ENCODE measurements around the gene EBF3.

EBF3 gene

DNA sequence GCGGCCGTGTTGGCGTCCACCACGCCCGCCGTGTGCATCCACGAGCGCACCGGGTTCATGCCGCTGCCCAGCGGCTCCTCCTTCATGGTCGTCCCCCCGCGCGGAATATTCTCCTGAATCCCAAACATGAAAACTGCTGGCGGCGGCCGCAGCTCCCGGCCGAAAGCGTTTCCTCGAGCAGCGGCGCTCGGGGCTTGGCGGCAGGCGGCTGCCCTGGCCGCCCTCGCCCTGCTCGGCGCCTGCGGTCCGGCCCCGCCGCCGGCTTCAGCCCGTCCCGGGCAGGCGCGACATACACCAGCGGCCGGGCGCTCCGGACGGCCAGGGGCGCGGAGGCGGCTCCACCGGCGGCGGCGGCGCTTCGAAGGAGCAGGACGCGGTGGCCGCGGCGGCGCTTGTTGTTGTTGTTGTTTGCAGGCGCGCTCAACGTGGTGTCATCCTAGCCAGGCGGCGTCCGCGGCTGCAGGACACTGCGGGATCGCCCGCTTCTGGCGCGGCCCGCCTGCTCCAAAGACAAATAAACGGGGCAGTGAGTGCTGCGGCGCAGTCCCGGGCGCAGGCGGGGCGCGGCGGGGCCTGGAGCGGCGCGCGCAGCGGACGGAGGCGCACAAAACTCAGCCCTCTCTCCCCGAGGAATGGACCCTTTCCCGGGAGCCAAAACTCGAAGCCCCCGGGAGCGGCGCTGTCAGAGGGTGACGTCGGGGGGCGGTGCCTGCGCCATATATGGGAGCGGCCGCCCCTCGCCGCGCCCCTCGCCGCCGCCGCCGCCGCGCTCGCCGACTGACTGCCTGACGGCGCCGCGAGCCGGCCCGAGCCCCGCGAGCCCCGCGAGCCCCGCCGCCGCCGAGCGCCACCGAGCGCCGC is at the start of gene EBF3:
Gene EBF3 (minus strand): TSS at position 634 of the 861 bp plus-strand sequence. CDS start 506 bp downstream, at position 128.
- H3K27me3 ChIP-seq (ENCODE audit: control insufficient read depth, insufficient read depth, low read length) = peaks cover 98% of the 10 kb centered on the region
- no peak within 1 kb of the TSS for H3K9ac ChIP-seq (ENCODE audit: low read depth, low read length)
- H3K36me3 ChIP-seq (ENCODE audit: control insufficient read depth, insufficient read depth, low read length) = no peaks in the 10 kb centered on the region
- peaks cover 47% of the 10 kb centered on the region for H3K4me1 ChIP-seq (ENCODE audit: control insufficient read depth, insufficient read depth, low read length)
- H3K27ac ChIP-seq (ENCODE audit: low read depth, low read length) = no peak within 1 kb of the TSS
- H3K4me3 ChIP-seq (ENCODE audit: low read depth, low read length) = peak within 1 kb of the TSS; percentile 61
- H3K9me3 ChIP-seq (ENCODE audit: control insufficient read depth, insufficient read depth, low read length) = no peaks in the 10 kb centered on the region

GRCh38 chr10:130013335-130014262 is 49.5 kb upstream of the EBF3 start:
- Histone ChIP-seq H3K27ac (ENCODE audit: low read depth, low read length) (no peak overlapping the region), H3K4me1 (ENCODE audit: control insufficient read depth, insufficient read depth, low read length) (no peaks in the 10 kb centered on the region), H3K27me3 (ENCODE audit: control insufficient read depth, insufficient read depth, low read length) (no peaks in the 10 kb centered on the region), H3K4me3 (ENCODE audit: low read depth, low read length) (no peak overlapping the region), H3K9me3 (ENCODE audit: control insufficient read depth, insufficient read depth, low read length) (no peaks in the 10 kb centered on the region), H3K9ac (ENCODE audit: low read depth, low read length) (no peak overlapping the region), H3K36me3 (ENCODE audit: control insufficient read depth, insufficient read depth, low read length) (no peaks in the 10 kb centered on the region)

GRCh38 chr10:130012129-130012528 is 48.1 kb upstream of the EBF3 start:
- no peaks in the 10 kb centered on the region for H3K36me3 ChIP-seq (ENCODE audit: control insufficient read depth, insufficient read depth, low read length)

GRCh38 chr10:130010653-130011052 is 46.6 kb upstream of the EBF3 start:
- Histone ChIP-seq H3K27ac (ENCODE audit: low read depth, low read length) (no peak overlapping the region), H3K4me3 (ENCODE audit: low read depth, low read length) (no peak overlapping the region), H3K9ac (ENCODE audit: low read depth, low read length) (no peak overlapping the region), H3K36me3 (ENCODE audit: control insufficient read depth, insufficient read depth, low read length) (no peaks in the 10 kb centered on the region), H3K9me3 (ENCODE audit: control insufficient read depth, insufficient read depth, low read length) (no peaks in the 10 kb centered on the region), H3K27me3 (ENCODE audit: control insufficient read depth, insufficient read depth, low read length) (no peaks in the 10 kb centered on the region), H3K4me1 (ENCODE audit: control insufficient read depth, insufficient read depth, low read length) (no peaks in the 10 kb centered on the region)

More at GRCh38 chr10:130012129-130012528, 48.1 kb upstream of the EBF3 start:
- Histone ChIP-seq H3K9me3 (ENCODE audit: control insufficient read depth, insufficient read depth, low read length) (no peaks in the 10 kb centered on the region), H3K27me3 (ENCODE audit: control insufficient read depth, insufficient read depth, low read length) (no peaks in the 10 kb centered on the region), H3K4me3 (ENCODE audit: low read depth, low read length) (no peak overlapping the region), H3K9ac (ENCODE audit: low read depth, low read length) (no peak overlapping the region), H3K27ac (ENCODE audit: low read depth, low read length) (no peak overlapping the region), H3K4me1 (ENCODE audit: control insufficient read depth, insufficient read depth, low read length) (no peaks in the 10 kb centered on the region)

DNA sequence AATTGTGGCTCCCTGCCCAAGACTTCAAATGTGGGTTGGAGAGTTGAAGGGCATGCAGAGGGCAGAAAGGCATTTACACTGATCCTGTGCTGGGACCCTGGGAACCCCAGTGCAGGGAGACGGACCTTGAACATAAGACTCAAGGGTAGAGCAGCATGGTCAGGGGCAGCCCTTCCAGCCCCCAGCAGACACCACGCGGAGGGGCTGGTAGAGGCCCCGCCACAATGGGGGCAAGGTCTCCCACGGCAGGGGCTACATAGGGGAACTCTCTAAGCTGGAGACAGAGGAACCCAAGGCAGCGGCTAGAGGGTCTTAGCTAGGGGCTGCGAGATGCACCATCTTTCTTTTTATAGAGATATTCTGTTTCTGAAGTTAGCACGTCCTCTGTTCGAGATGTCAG is 45.2 kb upstream of the EBF3 start:
- Histone ChIP-seq H3K27ac (ENCODE audit: low read depth, low read length) (no peak overlapping the region), H3K36me3 (ENCODE audit: control insufficient read depth, insufficient read depth, low read length) (no peaks in the 10 kb centered on the region), H3K4me1 (ENCODE audit: control insufficient read depth, insufficient read depth, low read length) (no peaks in the 10 kb centered on the region), H3K9ac (ENCODE audit: low read depth, low read length) (no peak overlapping the region), H3K4me3 (ENCODE audit: low read depth, low read length) (no peak overlapping the region), H3K27me3 (ENCODE audit: control insufficient read depth, insufficient read depth, low read length) (no peaks in the 10 kb centered on the region), H3K9me3 (ENCODE audit: control insufficient read depth, insufficient read depth, low read length) (no peaks in the 10 kb centered on the region)

DNA sequence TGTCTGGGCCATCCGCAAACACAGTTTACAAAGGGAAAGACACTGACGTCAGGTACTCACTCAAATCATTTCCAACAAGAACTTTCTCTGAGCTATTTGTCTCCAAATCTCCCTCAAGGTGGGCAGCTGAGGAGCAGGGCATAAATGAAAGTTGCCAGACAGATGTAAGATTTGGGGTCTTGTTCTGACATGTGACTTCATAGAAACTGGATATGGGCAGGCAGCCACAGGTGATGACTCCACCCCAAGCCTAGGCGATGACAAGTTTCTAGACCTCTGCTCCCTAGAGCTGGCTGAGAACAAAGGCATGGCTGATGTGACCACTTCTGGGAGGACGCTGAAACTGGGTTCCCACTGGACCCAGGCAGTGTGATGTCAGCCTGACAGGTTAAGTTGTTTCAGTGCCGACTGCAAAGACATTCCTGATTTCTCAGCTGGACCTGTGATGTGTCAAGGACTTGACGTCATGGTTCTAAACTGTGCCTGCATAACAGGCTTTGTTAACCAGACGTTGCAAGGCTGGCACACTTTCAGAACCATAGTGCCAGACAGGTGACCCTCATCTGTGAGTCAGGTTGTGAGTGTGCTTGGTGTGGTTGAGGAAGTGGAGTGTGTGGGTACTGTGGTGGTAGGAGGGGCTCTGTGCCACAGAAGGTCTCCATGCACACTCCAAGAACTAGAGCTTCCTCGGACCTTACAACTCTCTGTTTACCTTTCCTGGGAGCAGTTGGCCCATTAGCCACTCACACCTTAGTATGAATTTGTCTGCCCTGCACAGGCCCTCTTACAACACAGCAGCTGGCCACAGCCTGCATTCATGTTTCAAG is 39.9 kb upstream of the EBF3 start:
- Histone ChIP-seq H3K36me3 (ENCODE audit: control insufficient read depth, insufficient read depth, low read length) (no peaks in the 10 kb centered on the region), H3K27ac (ENCODE audit: low read depth, low read length) (no peak overlapping the region), H3K27me3 (ENCODE audit: control insufficient read depth, insufficient read depth, low read length) (no peaks in the 10 kb centered on the region), H3K9ac (ENCODE audit: low read depth, low read length) (no peak overlapping the region), H3K4me1 (ENCODE audit: control insufficient read depth, insufficient read depth, low read length) (no peaks in the 10 kb centered on the region), H3K4me3 (ENCODE audit: low read depth, low read length) (no peak overlapping the region), H3K9me3 (ENCODE audit: control insufficient read depth, insufficient read depth, low read length) (no peaks in the 10 kb centered on the region)

DNA sequence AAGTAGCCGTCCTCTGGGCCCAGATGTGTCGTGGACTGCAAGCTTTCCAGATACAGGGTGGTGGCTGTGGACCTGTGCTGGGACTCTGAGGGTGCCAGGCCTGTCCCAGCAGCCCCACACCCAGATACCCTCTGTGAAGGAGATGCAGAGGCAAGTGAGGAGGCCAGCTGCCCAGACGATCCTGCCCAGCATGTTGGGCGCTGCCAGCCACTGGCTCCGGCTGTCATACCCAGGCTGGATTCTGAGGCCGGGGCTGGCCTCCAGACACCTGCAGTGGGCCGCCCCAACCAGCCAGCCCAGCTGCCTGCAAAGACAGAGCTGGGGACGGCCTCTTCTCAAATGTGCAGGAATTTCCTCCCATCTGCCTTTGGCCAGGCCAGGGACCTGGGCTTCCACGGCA is 39.1 kb upstream of the EBF3 start:
- H3K27me3 ChIP-seq (ENCODE audit: control insufficient read depth, insufficient read depth, low read length) = no peaks in the 10 kb centered on the region
- no peaks in the 10 kb centered on the region for H3K4me1 ChIP-seq (ENCODE audit: control insufficient read depth, insufficient read depth, low read length)
- H3K9me3 ChIP-seq (ENCODE audit: control insufficient read depth, insufficient read depth, low read length) = no peaks in the 10 kb centered on the region
- no peak overlapping the region for H3K27ac ChIP-seq (ENCODE audit: low read depth, low read length)
- no peak overlapping the region for H3K9ac ChIP-seq (ENCODE audit: low read depth, low read length)
- H3K36me3 ChIP-seq (ENCODE audit: control insufficient read depth, insufficient read depth, low read length) = no peaks in the 10 kb centered on the region
- no peak overlapping the region for H3K4me3 ChIP-seq (ENCODE audit: low read depth, low read length)

DNA sequence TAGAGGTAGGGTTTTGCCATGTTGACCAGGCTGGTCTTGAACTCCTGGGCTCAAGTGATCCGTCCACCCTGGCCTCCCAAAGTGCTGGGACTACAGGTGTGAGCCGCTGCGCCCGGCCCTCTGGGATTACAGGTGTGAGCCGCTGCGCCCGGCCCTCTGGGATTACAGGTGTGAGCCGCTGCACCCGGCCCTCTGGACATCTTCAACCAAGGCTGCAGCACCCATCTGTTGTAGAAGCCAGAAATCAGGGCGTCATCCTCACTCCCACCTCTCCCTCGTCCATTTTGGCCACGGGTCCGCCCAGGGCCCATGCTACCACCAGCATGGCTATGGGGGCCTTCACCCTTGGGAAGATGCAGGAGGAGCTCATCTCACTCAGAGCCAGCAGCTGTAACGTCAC is 38.5 kb upstream of the EBF3 start:
- Histone ChIP-seq H3K4me1 (ENCODE audit: control insufficient read depth, insufficient read depth, low read length) (no peaks in the 10 kb centered on the region), H3K27ac (ENCODE audit: low read depth, low read length) (no peak overlapping the region), H3K4me3 (ENCODE audit: low read depth, low read length) (no peak overlapping the region), H3K9ac (ENCODE audit: low read depth, low read length) (no peak overlapping the region), H3K9me3 (ENCODE audit: control insufficient read depth, insufficient read depth, low read length) (no peaks in the 10 kb centered on the region), H3K27me3 (ENCODE audit: control insufficient read depth, insufficient read depth, low read length) (no peaks in the 10 kb centered on the region), H3K36me3 (ENCODE audit: control insufficient read depth, insufficient read depth, low read length) (no peaks in the 10 kb centered on the region)

GRCh38 chr10:130000918-130001317 is 36.8 kb upstream of the EBF3 start:
- H3K4me3 ChIP-seq (ENCODE audit: low read depth, low read length) = no peak overlapping the region
- no peaks in the 10 kb centered on the region for H3K27me3 ChIP-seq (ENCODE audit: control insufficient read depth, insufficient read depth, low read length)
- H3K9me3 ChIP-seq (ENCODE audit: control insufficient read depth, insufficient read depth, low read length) = no peaks in the 10 kb centered on the region
- no peak overlapping the region for H3K9ac ChIP-seq (ENCODE audit: low read depth, low read length)
- no peaks in the 10 kb centered on the region for H3K36me3 ChIP-seq (ENCODE audit: control insufficient read depth, insufficient read depth, low read length)
- H3K27ac ChIP-seq (ENCODE audit: low read depth, low read length) = no peak overlapping the region
- no peaks in the 10 kb centered on the region for H3K4me1 ChIP-seq (ENCODE audit: control insufficient read depth, insufficient read depth, low read length)

GRCh38 chr10:129999140-129999539 is 35.1 kb upstream of the EBF3 start:
- no peak overlapping the region for H3K27ac ChIP-seq (ENCODE audit: low read depth, low read length)
- H3K36me3 ChIP-seq (ENCODE audit: control insufficient read depth, insufficient read depth, low read length) = no peaks in the 10 kb centered on the region
- H3K27me3 ChIP-seq (ENCODE audit: control insufficient read depth, insufficient read depth, low read length) = no peaks in the 10 kb centered on the region; the same call in 1 of the 2 replicates
- H3K9me3 ChIP-seq (ENCODE audit: control insufficient read depth, insufficient read depth, low read length) = no peaks in the 10 kb centered on the region
- no peak overlapping the region for H3K4me3 ChIP-seq (ENCODE audit: low read depth, low read length)
- no peak overlapping the region for H3K9ac ChIP-seq (ENCODE audit: low read depth, low read length)
- H3K4me1 ChIP-seq (ENCODE audit: control insufficient read depth, insufficient read depth, low read length) = no peaks in the 10 kb centered on the region
